Measurements from ENCODE around the gene RHEBL1.

- TF ChIP-seq CTCF (IDR thresholded peaks at IDR 0.05) (no peak), POLR2A (IDR thresholded peaks at IDR 0.05) (no peak)
These were observed 31.9 kb downstream of the RHEBL1 start for GRCh38 chr12:49037947-49038237.

All from body of pancreas (tissue), 4 donors.